ENCODE results near the gene TSPOAP1.

DNA sequence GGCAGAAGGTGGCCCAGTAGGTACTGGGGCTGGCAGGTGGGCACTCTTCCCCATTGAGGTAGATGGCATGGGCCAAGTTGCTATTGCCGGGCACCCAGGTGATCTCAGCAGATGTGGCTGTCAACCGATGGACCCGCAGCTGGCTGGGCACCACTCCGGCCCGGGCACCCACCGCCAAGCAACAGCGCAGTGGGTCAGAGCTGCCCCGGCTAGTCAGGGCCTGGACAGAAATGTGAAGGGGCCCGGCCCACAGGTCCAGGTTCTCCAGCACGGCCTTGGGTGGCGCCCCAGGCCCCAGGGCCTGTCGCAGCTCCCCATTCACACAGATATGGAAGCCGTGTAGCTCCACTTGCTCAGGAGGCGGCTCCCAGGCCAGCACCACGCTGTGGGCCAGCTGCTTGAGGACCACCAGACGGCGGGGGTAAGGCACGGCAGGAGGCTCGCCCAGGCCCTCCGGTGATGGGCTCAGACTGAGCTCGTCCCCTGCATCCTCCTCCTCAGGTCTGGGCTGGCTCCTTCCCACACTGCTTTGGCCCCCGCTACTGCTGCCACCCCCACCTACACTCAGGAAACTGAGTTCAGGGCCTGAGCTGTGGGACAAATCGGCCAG, 16.5 kb downstream of the TSPOAP1 start:
- TF ChIP-seq, protein P1, sequence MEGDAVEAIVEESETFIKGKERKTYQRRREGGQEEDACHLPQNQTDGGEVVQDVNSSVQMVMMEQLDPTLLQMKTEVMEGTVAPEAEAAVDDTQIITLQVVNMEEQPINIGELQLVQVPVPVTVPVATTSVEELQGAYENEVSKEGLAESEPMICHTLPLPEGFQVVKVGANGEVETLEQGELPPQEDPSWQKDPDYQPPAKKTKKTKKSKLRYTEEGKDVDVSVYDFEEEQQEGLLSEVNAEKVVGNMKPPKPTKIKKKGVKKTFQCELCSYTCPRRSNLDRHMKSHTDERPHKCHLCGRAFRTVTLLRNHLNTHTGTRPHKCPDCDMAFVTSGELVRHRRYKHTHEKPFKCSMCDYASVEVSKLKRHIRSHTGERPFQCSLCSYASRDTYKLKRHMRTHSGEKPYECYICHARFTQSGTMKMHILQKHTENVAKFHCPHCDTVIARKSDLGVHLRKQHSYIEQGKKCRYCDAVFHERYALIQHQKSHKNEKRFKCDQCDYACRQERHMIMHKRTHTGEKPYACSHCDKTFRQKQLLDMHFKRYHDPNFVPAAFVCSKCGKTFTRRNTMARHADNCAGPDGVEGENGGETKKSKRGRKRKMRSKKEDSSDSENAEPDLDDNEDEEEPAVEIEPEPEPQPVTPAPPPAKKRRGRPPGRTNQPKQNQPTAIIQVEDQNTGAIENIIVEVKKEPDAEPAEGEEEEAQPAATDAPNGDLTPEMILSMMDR (IDR thresholded peaks at IDR 0.05; ENCODE audit: insufficient read depth, low read depth, low read length) = no peak
- no peak for TF ChIP-seq EZH2 (IDR thresholded peaks at IDR 0.05; ENCODE audit: insufficient read depth, low read length)
